SK-N-SH (cell line): ENCODE measurements around the gene DHRSX.

Source experiments
- CTCF ChIP-seq: fragments of 200-600 bp; sonication (generic); IDR thresholded peaks from 2 replicates; pipeline ENCODE4 v1.6.1; 2017; ENCODE audit warnings: antibody characterized with exemption, mild to moderate bottlenecking, moderate library complexity
- RAD21 ChIP-seq: IDR thresholded peaks from 2 replicates; pipeline ENCODE4 v1.6.1; 2012; ENCODE audit warnings: mild to moderate bottlenecking, low read length
- YY1 ChIP-seq: IDR thresholded peaks from 2 replicates; pipeline ENCODE4 v1.4.0; 2012; ENCODE audit warnings: low read depth, mild to moderate bottlenecking

GRCh38 chrX:2547736-2548135 is 47.0 kb upstream of the DHRSX start:
- no peak for TF ChIP-seq RAD21
- TF ChIP-seq CTCF, result no peak
- TF ChIP-seq YY1, result no peak
